ENCODE measurements around the gene CD44.
"Not testable (repeated sequence)": the region's sequence is repeated elsewhere in the genome, so short reads cannot be mapped to it uniquely, and the experiment has no call there.

The CD44 gene
- long read RNA-seq, donor 1, full-length matches to known transcripts, result 3 of 3 reads
- long read RNA-seq, donor 1, partial matches to known transcripts, result 0 of 3 reads
- long read RNA-seq, donor 1, other reads (novel, unspliced or antisense), result 0 of 3 reads
- long read RNA-seq, donor 2, result 0 reads
- long read RNA-seq, donor 3, partial matches to known transcripts, result 0 of 1 reads
- long read RNA-seq, donor 3, other reads (novel, unspliced or antisense), result 0 of 1 reads
- long read RNA-seq, donor 4, result 0 reads
- long read RNA-seq, donor 5, result 0 reads
- long read RNA-seq, donor 6, result 0 reads
- long read RNA-seq, donor 7, partial matches to known transcripts, result 0 of 1 reads
- long read RNA-seq, donor 7, other reads (novel, unspliced or antisense), result 0 of 1 reads
- long read RNA-seq, donor 8, full-length matches to known transcripts, result 1 of 1 reads
- long read RNA-seq, donor 8, partial matches to known transcripts, result 0 of 1 reads
- long read RNA-seq, donor 8, other reads (novel, unspliced or antisense), result 0 of 1 reads

DNA sequence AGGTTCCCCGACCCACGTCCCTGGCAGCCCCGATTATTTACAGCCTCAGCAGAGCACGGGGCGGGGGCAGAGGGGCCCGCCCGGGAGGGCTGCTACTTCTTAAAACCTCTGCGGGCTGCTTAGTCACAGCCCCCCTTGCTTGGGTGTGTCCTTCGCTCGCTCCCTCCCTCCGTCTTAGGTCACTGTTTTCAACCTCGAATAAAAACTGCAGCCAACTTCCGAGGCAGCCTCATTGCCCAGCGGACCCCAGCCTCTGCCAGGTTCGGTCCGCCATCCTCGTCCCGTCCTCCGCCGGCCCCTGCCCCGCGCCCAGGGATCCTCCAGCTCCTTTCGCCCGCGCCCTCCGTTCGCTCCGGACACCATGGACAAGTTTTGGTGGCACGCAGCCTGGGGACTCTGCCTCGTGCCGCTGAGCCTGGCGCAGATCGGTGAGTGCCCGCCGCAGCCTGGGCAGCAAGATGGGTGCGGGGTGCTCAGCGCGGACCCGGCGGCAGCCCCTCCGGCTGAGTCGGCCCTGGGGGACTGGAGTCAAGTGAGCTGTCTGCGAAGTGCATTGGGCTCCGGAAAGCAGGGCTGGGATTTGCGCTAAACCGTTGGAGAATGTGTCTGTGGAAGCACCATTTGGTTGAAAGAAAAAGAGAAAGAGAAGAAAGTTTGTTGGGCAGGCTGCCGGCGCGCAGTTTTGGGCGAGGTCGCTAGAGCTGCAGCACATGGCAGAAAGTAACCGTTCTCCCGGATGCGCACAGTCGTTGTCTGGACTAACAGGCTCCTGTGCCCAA lies at the start of gene CD44:
TSS of gene CD44 (plus strand) at position 229 of the 779 bp plus-strand sequence. CDS start at position 362, 133 bp downstream.
- DNase-seq, result peak; percentile 67

DNA sequence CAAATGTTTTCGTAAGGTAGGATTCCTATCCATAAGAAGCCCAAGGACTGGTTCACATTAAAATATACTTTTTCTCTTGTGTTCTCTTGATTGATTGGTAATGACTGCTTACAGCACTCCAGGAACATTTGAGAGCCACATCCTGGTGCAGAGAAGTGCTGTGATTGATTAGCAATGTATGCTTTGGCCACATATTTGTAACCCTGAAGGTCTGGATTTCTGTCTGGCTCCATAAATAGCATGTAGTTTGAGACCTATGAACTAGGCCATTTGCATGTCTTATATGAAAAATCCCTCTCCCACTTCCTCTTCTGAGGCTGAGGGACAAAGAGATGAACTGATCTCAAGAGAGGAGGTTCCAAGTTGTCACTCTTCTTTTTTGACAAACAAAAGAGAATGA lies 49.3 kb upstream of the CD44 start:
- DNase-seq, result no peak

DNA sequence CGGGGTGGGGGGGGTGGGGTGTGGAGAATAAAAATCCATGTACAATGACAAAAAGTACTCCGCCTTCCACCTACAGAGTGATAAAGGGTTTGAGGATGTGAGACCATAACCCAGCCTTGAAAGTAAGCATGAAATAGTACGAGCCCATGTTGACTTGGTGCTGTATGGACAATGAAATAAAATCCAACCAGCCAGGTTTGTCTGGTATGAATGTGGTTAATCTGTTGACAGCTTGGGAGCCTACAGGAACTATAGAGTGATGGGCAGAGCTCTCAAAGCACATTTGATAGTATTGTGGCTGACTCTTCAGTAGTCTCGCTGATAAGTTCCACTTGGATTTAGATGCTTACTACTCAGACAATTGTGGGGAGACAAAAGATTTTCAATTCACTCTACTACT lies 48.8 kb upstream of the CD44 start:
- DNase-seq, result no peak

DNA sequence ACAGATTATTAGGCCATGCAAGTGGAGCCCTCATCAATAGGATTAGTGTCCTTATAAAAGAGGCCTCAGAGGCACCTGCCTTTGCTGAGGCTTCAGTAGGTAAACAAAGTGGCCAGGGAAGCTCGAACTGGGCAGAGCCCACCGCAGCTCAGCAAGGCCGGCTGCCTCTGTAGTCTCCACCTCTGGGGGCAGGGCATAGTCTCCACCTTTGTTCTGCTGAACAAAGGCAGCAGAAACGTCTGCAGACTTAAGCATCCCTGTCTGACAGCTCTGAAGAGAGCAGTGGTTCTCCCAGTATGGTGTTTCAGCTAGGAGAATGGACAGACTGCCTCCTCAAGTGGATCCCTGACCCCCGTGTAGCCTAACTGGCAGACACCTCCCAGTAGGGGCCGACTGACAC lies 48.0 kb upstream of the CD44 start:
- DNase-seq, result not testable (repeated sequence)

DNA sequence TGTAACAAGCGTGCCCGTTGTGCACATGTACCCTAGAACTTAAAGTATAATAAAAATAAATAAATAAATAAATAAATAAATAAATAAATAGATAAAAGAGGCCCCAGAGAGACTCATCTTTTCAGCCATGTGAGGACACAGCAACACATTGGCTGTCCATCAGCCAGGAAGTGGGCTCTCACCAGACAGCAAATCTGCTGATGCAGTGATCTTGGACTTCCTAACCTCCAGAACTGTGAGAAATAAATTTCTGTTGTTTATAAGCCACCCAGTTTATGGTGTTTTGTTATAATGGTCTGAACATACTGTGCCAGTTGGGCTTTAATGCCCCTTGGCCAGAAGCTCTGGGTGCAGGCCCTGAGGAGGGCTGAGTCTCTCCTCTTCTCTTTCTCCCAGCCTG lies 42.2 kb upstream of the CD44 start:
- DNase-seq, result no peak

DNA sequence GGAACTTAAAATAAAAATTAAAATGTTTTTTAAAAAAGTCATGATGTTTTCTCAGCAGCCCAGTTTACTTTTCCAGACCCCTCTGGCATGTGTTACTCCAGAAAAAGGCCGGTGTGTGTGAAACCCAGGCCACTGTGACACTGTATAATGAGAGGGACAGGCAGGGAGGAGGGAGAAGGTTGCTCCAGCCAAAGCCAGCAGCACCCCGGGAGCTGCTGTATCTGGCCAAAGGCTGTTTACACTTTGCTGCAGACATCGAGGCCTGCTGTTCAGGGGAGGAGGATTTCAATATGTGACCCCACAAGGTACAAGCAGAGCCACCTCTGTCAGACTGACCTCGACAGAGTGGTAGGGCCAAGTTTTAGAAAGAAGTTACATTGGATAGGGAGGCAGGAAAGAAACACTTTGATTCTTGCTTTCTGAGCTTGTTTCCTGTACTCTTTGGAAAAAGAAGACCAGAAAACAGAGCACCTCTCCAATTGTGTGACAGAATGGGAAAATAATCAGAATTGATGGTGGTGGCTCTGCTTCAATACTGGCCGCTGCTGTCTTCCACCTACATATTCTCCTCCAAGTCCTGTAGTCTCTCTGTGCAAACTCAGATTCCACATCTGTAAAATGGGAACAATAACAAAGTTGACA lies 41.0 kb upstream of the CD44 start:
- DNase-seq, result no peak

DNA sequence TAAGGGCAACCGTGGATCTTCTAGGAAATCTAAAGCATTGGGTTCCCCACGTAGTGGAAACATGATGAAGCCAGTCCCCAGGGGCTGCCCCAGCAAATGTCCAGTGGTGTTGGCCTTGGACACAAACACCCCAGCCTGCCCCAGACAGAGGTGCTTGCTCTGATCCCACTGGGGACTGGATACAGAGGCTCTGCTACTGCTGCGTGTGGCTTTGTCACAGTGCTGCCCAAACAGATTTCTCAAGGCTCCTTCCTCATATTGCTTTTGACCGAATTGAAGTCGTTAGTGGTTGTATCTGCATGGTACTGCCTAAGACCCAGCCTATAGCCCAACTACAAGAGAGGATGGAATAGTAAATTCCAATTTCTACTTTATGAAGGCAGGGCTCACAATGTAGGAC lies 40.1 kb upstream of the CD44 start:
- no peak for DNase-seq

DNA sequence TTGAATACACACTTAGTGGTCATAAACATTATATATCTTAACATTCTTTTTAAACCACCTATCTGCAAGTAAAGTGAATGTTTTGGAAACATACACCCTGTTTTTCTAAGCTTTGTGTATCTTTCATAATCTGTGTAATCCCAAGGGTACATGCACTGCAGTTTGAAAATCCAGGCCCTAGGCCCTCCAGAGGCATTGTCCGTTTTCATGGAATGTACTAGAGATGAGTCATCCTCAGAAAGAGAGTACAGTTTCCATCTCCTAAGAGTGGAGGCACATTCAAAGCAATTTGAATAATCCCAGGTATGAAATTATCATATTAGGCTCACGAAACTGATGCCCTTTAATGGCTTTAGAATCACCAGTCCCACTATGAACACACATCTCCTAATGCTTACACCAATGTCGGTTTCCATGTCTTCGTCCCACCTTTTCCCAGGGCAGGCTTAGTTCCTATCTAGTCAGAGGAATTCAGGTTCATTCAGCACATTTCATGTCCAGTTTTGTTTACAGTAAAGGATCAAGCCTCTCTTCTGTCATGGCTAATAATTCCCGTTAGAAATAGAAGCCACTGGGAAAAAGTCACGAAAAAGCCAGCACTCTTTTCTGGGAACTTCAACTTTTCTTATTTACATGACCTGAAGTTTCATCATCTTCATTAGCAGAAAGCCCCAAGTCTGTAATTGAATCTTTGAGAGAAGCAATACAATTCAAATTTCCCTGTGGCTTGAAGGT lies 39.5 kb upstream of the CD44 start:
- no peak for DNase-seq

DNA sequence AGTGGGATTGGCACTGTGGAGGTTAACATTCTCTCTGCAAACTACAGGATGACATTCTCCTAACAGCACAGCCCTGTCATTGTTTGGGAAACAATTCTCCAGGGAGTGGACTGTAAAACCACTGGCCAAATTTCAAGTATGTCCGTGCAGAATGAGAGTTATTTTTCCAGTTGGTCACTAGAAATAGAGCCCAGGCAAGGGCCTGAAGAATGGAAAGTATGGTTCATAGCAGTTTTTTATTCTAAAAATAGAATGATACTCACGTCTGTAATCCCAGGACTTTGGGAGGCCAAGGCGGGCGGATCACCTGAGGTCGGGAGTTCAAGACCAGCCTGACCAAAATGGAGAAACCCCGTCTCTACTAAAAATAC lies 39.0 kb upstream of the CD44 start:
- no peak for DNase-seq

DNA sequence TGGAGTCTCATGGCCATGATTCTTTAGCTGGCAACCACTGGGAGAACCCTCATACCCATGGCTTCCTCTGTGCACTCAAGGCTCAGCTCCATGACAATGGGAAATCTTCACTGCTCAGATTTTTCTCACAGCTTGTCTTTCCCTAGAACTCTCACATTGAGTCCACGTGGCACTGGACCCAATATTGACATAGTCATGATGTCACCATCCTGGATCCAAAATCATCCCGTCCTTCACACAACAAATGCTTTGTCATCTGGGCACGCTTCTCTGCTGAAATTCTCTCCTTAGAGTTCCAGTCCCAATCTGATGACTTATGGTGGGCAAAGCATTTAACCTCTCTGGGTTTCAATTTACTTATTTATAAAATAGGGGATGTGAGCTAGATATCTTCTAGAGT lies 37.7 kb upstream of the CD44 start:
- no peak for DNase-seq

DNA sequence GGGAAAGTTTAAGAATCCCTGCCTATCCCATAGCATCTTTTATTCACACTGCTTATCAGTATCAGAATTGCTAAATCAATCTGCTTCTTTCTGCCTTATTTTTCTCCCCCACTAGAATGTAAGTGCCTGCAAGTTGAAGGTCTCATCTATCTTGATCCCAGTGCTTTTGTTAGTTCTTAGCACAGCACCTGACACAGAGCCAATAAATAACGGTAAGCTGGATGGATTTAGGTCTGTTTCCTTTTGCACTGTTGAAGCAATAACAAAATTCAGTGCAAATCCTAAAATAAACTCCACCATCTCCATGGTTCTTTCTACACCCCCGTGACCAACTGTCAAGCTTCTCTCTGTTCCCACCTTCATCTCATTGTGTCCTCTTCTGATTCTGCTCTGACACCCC lies 36.7 kb upstream of the CD44 start:
- no peak for DNase-seq

DNA sequence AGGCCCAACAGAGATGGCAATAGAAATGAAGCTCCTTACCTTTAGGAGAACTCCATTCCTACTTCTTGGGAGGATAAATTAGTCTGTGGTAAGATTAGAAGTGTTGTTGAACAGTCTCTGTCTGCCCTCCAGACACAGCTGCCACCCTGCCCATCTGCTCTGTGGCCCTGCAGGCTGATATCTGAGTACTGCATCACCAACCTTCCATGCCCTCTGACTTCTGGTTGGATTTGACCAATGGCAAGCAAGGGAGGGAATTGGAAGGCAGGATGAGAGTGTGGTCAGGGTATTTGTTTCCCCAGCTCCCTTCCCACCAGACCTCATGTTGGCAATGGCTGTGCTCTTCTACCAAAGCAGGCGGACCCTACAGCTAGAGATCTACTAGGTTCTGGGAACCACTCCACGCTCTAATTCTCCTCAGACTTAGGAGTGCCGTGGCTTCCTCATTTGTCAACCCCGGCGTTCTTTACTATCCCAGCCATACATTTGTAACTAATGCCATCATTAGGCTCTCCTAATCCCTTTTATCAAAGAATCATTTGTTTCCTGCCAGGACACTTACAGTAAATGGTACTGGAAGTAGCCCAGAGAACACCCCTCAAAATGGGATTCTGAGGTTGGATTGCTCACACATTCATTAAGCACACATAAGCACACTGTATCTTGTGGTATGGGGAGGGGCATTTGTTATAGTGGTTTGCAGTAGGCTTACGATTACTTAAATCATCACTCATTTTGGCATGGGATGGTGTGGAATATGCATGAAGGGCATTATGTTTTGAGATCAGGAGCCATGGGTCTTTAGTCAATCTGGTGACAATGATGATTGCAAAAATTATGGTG lies 35.4 kb upstream of the CD44 start:
- no peak for DNase-seq

DNA sequence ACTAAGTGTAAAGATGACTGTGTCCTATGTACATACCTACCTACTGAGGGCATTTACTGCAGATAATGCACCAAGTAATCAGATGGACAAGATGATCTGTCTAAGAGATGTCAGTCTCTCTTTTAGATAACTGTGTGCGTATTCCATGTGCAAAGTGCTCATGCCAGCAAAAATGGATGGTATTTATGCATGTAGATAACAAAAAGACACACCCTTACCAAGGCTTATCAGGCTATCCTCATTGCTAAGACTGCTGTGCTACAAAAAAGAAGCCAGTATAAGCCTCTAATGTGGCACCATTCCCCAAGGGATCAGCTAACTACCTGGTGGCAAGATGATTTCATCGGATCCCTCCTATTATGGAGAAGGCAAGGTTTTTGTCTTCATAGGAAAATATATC lies 34.3 kb upstream of the CD44 start:
- DNase-seq, result no peak

DNA sequence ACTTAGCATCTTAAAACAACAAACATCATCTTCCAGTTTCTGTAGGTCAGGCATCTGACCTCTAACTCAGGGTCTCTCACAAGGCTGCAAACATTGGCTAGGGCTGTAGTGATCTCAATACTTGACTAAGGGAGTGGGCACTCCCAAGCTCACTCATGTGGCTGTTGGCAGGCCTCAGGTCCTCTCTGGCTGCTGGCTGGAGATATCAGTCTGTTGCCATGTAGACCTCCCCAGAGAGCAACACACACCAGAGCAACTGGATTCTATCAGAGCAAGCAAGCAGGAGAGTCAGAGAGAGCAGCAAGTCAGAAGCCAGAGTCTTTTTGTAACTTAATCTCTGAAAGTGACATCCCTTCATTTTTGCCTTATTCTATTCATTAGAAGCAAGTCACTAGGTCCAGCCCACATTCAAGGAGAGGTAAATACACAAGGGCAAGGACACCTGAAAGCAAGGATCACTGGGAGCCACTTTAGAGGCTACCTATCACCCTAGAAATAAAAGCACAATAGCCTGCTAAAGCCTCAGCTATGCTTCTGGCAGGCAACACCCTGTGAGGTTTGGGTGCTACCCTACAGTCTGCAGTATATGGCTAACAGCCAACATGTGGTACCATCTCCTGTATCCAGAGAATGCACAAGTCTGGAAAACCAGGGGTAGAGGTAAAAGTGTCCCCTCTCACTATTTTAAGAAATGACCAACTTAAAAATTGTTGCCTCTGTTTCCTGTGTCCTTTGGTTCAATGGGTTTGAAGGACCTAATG lies 33.5 kb upstream of the CD44 start:
- DNase-seq, result no peak

DNA sequence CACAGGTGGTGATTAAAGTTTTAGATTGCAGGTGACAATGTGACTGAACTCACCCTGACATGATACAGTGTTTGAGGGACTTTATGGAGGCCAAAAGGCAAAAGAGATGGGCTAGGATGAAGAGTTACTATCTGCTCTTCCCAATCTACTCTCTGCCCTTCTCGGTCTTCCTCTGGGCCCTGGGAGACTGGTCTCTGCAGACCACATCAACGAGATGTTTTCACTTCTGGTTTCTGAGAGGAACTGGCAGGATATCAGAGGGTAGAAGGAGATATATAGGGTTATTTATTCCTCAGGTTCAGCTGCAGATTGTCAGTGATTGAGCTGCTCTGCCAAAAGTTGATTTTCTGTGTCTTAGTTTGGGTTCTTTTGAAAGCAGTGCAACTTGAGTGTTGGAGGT lies 32.4 kb upstream of the CD44 start:
- DNase-seq, result no peak

DNA sequence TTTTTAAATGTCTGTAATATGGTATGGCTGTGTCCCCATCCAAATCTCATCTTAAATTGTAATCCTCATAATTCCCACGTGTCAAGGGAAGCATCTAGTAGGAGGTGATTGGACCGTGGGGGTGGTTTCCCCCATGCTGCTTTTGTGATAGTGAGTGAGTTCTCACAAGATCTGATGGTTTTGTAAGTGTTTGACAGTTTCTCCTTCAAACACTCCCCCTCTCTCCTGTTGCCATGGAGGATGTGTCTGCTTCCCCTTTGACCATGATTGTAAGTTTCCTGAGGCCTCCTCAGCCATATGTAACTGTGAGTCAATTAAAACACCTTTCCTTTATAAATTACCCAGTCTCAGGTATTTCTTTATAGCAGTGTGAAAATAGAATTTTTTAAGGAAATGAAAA lies 31.1 kb upstream of the CD44 start:
- DNase-seq, result no peak

DNA sequence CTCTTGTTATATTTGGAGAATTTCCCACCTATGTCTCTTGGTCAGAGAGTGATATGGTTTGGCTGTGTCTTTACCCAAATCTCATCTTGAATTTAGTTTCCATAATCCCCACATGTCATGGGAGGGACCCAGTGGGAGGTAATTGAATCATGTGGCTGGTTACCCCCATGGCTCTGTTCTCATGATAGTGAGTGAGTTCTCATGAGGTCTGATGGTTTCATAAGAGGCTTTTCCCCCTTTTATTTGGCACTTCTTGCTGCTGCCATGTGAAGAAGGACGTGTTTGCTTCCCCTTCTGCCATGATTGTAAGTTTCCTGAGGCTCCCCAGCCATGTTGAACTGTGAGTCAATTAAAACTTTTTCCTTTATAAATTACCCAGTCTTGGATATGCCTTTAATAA lies 30.6 kb upstream of the CD44 start:
- not testable (repeated sequence) for DNase-seq

DNA sequence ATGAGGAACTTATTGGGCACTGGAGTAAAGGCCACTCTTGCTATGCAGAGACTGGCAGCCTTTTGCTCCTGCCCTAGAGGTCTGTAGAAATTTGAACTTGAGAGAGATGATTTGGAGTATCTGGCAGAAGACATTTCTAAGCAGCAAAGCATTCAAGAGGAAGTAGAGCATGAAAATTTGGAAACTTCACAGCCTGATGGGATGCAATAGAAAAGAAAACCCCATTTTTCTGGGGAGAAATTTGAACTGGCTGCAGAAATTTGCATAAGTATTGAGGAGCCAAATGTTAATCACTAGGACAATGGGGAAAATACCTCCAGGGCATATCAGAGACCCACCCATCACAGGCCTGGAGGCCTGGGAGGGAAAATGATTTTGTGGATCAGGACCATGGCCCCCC lies 29.9 kb upstream of the CD44 start:
- DNase-seq, result no peak

DNA sequence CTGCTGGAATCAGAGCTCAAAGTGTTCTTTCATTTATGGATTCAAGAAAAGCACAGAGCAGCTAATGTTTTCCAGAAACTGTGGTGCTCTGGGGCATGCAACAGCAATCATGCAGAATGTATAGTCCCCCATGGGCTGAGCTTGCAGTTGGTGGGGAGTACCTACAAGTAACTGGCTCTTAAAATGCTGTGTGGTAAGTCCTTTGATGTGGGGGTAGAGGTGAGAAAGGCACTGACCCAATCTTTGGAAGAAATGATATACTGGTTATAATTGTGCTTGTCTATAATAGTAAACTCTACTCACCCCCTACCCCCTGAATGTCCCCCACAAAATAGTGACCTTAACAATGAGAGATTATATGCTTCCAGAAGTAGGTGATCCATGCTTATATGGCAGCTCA lies 29.1 kb upstream of the CD44 start:
- no peak for DNase-seq

DNA sequence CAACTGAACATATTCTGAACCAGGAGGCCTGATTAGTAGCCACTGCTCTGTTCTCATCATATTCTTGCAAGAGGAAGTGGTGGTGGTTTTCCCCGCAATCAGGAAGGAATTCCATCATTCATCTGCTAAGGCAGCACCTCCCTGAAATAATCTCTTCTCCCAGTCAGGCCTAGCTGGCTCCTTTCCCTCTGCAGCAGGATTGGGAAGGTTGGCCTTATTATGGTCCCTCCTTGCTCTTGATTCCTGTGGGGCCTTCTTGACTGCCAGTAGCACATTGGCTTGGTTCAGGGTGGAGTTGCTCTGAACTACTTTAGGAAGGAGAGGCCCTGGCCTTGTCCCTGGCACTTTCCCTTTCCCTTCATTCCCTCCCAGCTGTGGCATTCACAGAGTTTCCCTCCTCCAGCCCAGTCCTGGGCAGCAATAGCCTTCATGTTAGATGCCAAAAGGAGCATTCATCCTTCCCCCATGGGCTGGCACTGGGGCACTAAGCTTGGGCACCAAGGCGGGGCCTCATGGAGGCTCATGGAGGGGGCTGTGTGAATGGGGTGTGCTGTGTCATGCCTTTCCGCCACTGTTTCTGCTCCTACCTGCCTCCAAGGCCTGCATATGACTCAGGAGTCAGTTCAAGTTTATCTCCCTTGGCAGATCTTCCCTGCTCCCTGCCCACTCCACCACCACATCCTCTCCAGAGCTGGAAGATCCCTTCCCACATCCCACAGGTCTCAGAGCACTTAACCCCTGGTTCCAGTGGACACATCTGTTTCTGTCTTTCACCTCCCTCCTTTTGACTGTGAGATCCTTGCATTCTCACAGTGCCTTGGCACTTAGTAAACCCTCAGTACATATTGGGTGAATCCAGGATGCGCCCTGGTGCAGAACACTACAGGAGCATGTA lies 27.6 kb upstream of the CD44 start:
- no peak for DNase-seq

Data from right kidney (tissue), 9 donors.